SK-N-SH (cell line): ENCODE measurements around the gene SCAMP3. TPM values are rescaled to one million over a fixed set of nuclear protein-coding genes. Genes with fewer than 3 reads are reported as not detected.

Source experiments
- CTCF ChIA-PET: fragments of 300-600, 350-600 bp; formaldehyde crosslinking; extraction: SDS; loops from one replicate; lab custom pipeline; 2021; lab: Yijun Ruan, JAX
- POLR2A ChIA-PET: fragments of 350-600 bp; sonication (Branson Sonifier 250); formaldehyde crosslinking; extraction: SDS; loops from one replicate; lab custom pipeline; 2020; ENCODE audit warnings: antibody characterized with exemption, inconsistent platforms; lab: Yijun Ruan, JAX
- DNase-seq: peaks from one replicate; pipeline ENCODE4 v3.0.0; 2012
- H2AFZ ChIP-seq: fragments of 200-600 bp; sonication (generic); 2 replicates; pipeline ENCODE4 v1.8.1; 2016; ENCODE audit warnings: antibody characterized with exemption, mild to moderate bottlenecking, low read depth
- H3F3A ChIP-seq: fragments of 200-600 bp; sonication (generic); replicated peaks from 2 replicates; pipeline ENCODE3; 2016; ENCODE audit warnings: antibody characterized with exemption, mild to moderate bottlenecking; ENCODE audit not compliant: insufficient read depth
- H3K27ac ChIP-seq, 2 experiments: fragments of 200-500 bp in 1 of 2; fragments of 200-600 bp in 1 of 2; sonication (Bioruptor generic) in 1 of 2; sonication (generic), shearing (Covaris generic) in 1 of 2; 2 replicates each; pipeline versions ENCODE4 v1.5.1 to v1.6.1; 2014 to 2016; ENCODE audit warnings: low read depth in 2 of 2, inconsistent platforms in 1 of 2, low read length in 1 of 2, mild to moderate bottlenecking in 1 of 2, mixed read lengths in 1 of 2
- H3K27me3 ChIP-seq: fragments of 200-600 bp; sonication (generic), shearing (Covaris generic); 2 replicates; pipeline ENCODE4 v1.6.1; 2016; ENCODE audit warnings: mixed run types; ENCODE audit not compliant: insufficient read depth
- H3K36me3 ChIP-seq, 2 experiments: fragments of 200-500 bp in 1 of 2; fragments of 200-600 bp in 1 of 2; sonication (Bioruptor generic) in 1 of 2; sonication (generic) in 1 of 2; replicated peaks in 1 of 2; 2 replicates each; pipeline versions ENCODE3 to v1.5.1; 2014 to 2016; ENCODE audit warnings: low read length in 1 of 2, mild to moderate bottlenecking in 1 of 2; ENCODE audit not compliant: insufficient read depth in 2 of 2, control insufficient read depth in 1 of 2
- H3K4me1 ChIP-seq, 2 experiments: fragments of 200-500 bp in 1 of 2; fragments of 200-600 bp in 1 of 2; sonication (Bioruptor generic) in 1 of 2; sonication (generic), shearing (Covaris generic) in 1 of 2; 2 replicates each; pipeline versions ENCODE4 v1.5.1 to v1.6.1; 2014 to 2016; ENCODE audit warnings: low read depth in 1 of 2, low read length in 1 of 2, mixed run types in 1 of 2; ENCODE audit not compliant: insufficient read depth in 2 of 2, control insufficient read depth in 1 of 2
- H3K4me2 ChIP-seq: fragments of 200-600 bp; sonication (generic), shearing (Covaris generic); 2 replicates; pipeline ENCODE4 v1.6.1; 2017; ENCODE audit warnings: mixed run types
- H3K4me3 ChIP-seq, 2 experiments: fragments of 200-500 bp in 1 of 2; fragments of 200-600 bp in 1 of 2; sonication (Bioruptor generic) in 1 of 2; sonication (generic), shearing (Covaris generic) in 1 of 2; 2 replicates each; pipeline versions ENCODE4 v1.5.1 to v1.8.1; 2014 to 2016; ENCODE audit warnings: low read depth in 2 of 2, inconsistent platforms in 1 of 2, low read length in 1 of 2, mild to moderate bottlenecking in 1 of 2, mixed read lengths in 1 of 2, moderate library complexity in 1 of 2
- H3K79me2 ChIP-seq: fragments of 200-600 bp; sonication (generic); 2 replicates; pipeline ENCODE4 v1.8.1; 2017; ENCODE audit warnings: mild to moderate bottlenecking; ENCODE audit not compliant: insufficient read depth
- H3K9ac ChIP-seq: fragments of 200-600 bp; sonication (generic); 2 replicates; pipeline ENCODE4 v1.6.1; 2017; ENCODE audit warnings: mixed run types
- H3K9me2 ChIP-seq: fragments of 200-600 bp; sonication (generic); 2 replicates; pipeline ENCODE4 v1.6.1; 2017; ENCODE audit warnings: mixed run types
- H3K9me3 ChIP-seq: fragments of 200-600 bp; sonication (generic); 2 replicates; pipeline ENCODE4 v1.6.1; 2017; ENCODE audit warnings: mixed run types, mild to moderate bottlenecking, moderate library complexity
- H4K20me1 ChIP-seq: fragments of 200-600 bp; sonication (generic); 2 replicates; pipeline ENCODE4 v1.6.1; 2017; ENCODE audit warnings: mild to moderate bottlenecking, mixed run types; ENCODE audit not compliant: insufficient read depth
- CHD2 ChIP-seq: fragments of 150-350 bp; IDR thresholded peaks from 2 replicates; pipeline ENCODE4 v1.6.1; 2018; ENCODE audit warnings: low read length; ENCODE audit not compliant: partially characterized antibody
- ELF1 ChIP-seq: IDR thresholded peaks from 2 replicates; pipeline ENCODE4 v1.4.0; 2012
- EP300 ChIP-seq, 2 experiments: IDR thresholded peaks; 2 replicates each; pipeline versions ENCODE4 v1.4.0 to v1.6.1; 2012; ENCODE audit warnings: borderline replicate concordance in 1 of 2, low read depth in 1 of 2, low read length in 1 of 2
- EZH2phosphoT487 ChIP-seq: fragments of 200-600 bp; sonication (generic); IDR thresholded peaks from 2 replicates; pipeline ENCODE4 v1.6.1; 2017; ENCODE audit warnings: low read depth, mixed run types, mild to moderate bottlenecking, antibody characterized with exemption, moderate library complexity, borderline replicate concordance
- GABPA ChIP-seq: IDR thresholded peaks from 2 replicates; pipeline ENCODE4 v1.4.0; 2012; ENCODE audit warnings: low read depth, mild to moderate bottlenecking
- GATA2 ChIP-seq: sonication (generic); formaldehyde crosslinking; IDR thresholded peaks from 2 replicates; pipeline ENCODE4 v1.5.0; 2020; ENCODE audit warnings: mild to moderate bottlenecking, missing genetic modification reagents
- MEF2A ChIP-seq: IDR thresholded peaks from 2 replicates; pipeline ENCODE4 v1.4.0; 2012; ENCODE audit warnings: low read depth, borderline replicate concordance
- NFIC ChIP-seq: IDR thresholded peaks from 2 replicates; pipeline ENCODE4 v1.4.0; 2012; ENCODE audit warnings: borderline replicate concordance
- NRF1 ChIP-seq: IDR thresholded peaks from 2 replicates; pipeline ENCODE4 v1.6.1; 2012; ENCODE audit warnings: low read depth, mild to moderate bottlenecking, low read length
- POLR2AphosphoS5 ChIP-seq: IDR thresholded peaks from 2 replicates; pipeline ENCODE4 v1.6.1; 2012; ENCODE audit warnings: low read depth, low read length
- RAD21 ChIP-seq: IDR thresholded peaks from 2 replicates; pipeline ENCODE4 v1.6.1; 2012; ENCODE audit warnings: mild to moderate bottlenecking, low read length
- RCOR1 ChIP-seq: fragments of 150-350 bp; IDR thresholded peaks from 2 replicates; pipeline ENCODE4 v1.6.1; 2017; ENCODE audit warnings: antibody characterized with exemption, low read length
- RXRA ChIP-seq: IDR thresholded peaks from 2 replicates; pipeline ENCODE4 v1.4.0; 2012; ENCODE audit warnings: low read depth, mild to moderate bottlenecking, borderline replicate concordance
- SIN3A ChIP-seq: IDR thresholded peaks from 2 replicates; pipeline ENCODE4 v1.6.1; 2012; ENCODE audit warnings: low read depth, mild to moderate bottlenecking, low read length, moderate library complexity, borderline replicate concordance
- TAF1 ChIP-seq: IDR thresholded peaks from 2 replicates; pipeline ENCODE4 v1.6.1; 2012; ENCODE audit warnings: low read depth, mild to moderate bottlenecking, low read length, moderate library complexity, borderline replicate concordance
- TCF12 ChIP-seq: IDR thresholded peaks from 2 replicates; pipeline ENCODE4 v1.4.0; 2012
- TEAD4 ChIP-seq: IDR thresholded peaks from 2 replicates; pipeline ENCODE4 v1.4.0; 2012; ENCODE audit warnings: mild to moderate bottlenecking, borderline replicate concordance; ENCODE audit not compliant: insufficient read depth
- YY1 ChIP-seq: IDR thresholded peaks from 2 replicates; pipeline ENCODE4 v1.4.0; 2012; ENCODE audit warnings: low read depth, mild to moderate bottlenecking
- WGBS: methylation state at CpG from one replicate; pipeline ENCODE4 v1.1.6; 2017; ENCODE audit warnings: low lambda C conversion rate; 5-methylcytosine and 5-hydroxymethylcytosine counted together
- polyA plus RNA-seq, 3 experiments: library from polyadenylated mRNA; depleted of rRNA; stranded (reverse); fragments of >200 nt; gene quantifications; 2 replicates each; pipeline ENCODE4 v1.2.3, GENCODE V29; 2012
- TF ChIP-seq, protein P1 (sequence below): IDR thresholded peaks from 2 replicates; pipeline ENCODE4; 2012
- TF ChIP-seq, protein P2 (sequence below): fragments of 150-350 bp; IDR thresholded peaks from 2 replicates; pipeline ENCODE4 v1.6.1; 2017; ENCODE audit warnings: antibody characterized with exemption, low read length, low read depth, borderline replicate concordance
- TF ChIP-seq, protein P3 (sequence below): fragments of 200-600 bp; sonication (generic); IDR thresholded peaks from 2 replicates; pipeline ENCODE4 v1.6.1; 2017; ENCODE audit warnings: antibody characterized with exemption, mild to moderate bottlenecking, moderate library complexity
- TF ChIP-seq, protein P4 (sequence below): IDR thresholded peaks from 2 replicates; pipeline ENCODE4 v1.6.1; 2012; ENCODE audit warnings: mild to moderate bottlenecking, low read depth, low read length, moderate library complexity
- TF ChIP-seq, protein P5 (sequence below): IDR thresholded peaks from 2 replicates; pipeline ENCODE4 v1.4.0; 2012; ENCODE audit warnings: low read depth, borderline replicate concordance

Gene SCAMP3
- polyA plus RNA-seq, 1 of the 3 experiments (the other 2 are of a cell fraction) = 193 TPM

DNA sequence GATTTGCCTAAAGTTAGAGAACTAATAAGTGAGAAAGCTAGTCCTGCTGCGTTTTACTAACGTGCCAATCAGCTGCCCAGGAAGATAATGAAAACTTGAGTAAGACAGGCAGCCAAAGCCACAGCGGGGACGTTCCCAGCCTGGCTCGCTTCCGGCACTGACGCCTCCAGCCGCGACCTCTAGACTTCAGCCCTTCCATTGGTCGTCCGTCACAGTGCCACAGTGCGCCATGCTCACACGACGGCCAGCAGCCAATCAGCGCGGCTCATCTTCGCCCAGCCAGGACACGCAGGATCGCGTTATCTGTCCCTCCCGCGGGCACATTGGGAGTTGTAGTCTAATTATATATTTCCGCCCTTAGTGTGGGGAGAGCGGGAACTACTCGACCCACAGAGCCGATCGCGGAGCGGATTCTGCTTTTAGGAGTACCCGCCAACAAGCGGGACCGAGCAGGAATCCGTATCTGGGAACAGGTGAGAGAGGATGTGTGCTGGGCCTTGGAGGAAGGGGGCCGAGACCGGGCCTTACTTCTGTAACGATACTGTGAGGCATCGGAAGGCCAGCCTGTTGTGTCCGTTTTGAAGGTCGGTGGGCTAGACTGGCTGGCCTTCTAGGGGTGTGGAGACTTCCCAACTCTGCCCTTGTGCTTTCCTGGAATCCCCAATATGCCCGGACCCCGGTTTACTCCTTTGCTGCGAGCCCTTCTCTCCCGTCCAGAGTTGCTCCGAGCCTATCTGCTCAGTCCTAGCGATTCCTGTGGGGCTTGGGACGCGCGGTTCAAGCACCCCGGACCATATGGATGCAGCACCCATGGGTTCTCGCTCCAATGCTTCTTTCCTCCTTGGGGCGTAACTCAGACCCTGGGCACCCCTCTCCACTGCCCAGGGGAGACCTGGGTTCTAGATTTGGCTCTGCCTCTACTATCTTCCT lies 46.6 kb upstream of the SCAMP3 start, which contains the start of gene FDPS:
Gene FDPS, plus strand, starts transcription at position 374 of the 930 bp plus-strand sequence. CDS start 924 bp downstream, outside the sequence.
- ChIA-PET POLR2A (interaction anchor here (0.7 to 1.9 kb wide), 5 partner anchors 12 to 57 kb away, joined by 3 to 7 read pairs (median 4); partner anchors contain the start of genes RUSC1 and SCAMP3), CTCF (interaction anchor here (0.7 to 3.5 kb wide), 14 partner anchors 11 to 194 kb away, joined by 3 to 51 read pairs (median 4); partner anchors contain the start of gene HCN3)
- TF ChIP-seq MEF2A (no peak), RAD21 (no peak), RXRA (no peak), EZH2phosphoT487 (no peak), NFIC (no peak; the same call in 1 of the 2 replicates), YY1 (0 out of 2 replicates have a peak, but pooled peaks have one; percentile 45), RCOR1 (no peak), GABPA (peak; percentile 69), CHD2 (peak; percentile 99), EP300 (IDR thresholded peaks at IDR 0.05; ENCODE audit: borderline replicate concordance in 1 of 2, low read depth in 1 of 2, low read length in 1 of 2) (no peak), GATA2 (CRISPR knock-in tag) (peak; percentile 63), TEAD4 (no peak), TCF12 (no peak), TAF1 (peak; percentile 41), SIN3A (peak; percentile 86; the same call in 1 of the 2 replicates), ELF1 (peak; percentile 92), POLR2AphosphoS5 (peak; percentile 84), NRF1 (0 out of 2 replicates have a peak, but pooled peaks have one; percentile 10)
- TF ChIP-seq, protein P1, sequence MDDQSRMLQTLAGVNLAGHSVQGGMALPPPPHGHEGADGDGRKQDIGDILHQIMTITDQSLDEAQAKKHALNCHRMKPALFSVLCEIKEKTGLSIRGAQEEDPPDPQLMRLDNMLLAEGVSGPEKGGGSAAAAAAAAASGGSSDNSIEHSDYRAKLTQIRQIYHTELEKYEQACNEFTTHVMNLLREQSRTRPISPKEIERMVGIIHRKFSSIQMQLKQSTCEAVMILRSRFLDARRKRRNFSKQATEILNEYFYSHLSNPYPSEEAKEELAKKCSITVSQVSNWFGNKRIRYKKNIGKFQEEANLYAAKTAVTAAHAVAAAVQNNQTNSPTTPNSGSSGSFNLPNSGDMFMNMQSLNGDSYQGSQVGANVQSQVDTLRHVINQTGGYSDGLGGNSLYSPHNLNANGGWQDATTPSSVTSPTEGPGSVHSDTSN = peak; percentile 75
- TF ChIP-seq, protein P2, sequence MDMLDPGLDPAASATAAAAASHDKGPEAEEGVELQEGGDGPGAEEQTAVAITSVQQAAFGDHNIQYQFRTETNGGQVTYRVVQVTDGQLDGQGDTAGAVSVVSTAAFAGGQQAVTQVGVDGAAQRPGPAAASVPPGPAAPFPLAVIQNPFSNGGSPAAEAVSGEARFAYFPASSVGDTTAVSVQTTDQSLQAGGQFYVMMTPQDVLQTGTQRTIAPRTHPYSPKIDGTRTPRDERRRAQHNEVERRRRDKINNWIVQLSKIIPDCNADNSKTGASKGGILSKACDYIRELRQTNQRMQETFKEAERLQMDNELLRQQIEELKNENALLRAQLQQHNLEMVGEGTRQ = 0 out of 2 replicates have a peak, but pooled peaks have one; percentile 21
- TF ChIP-seq, protein P3, sequence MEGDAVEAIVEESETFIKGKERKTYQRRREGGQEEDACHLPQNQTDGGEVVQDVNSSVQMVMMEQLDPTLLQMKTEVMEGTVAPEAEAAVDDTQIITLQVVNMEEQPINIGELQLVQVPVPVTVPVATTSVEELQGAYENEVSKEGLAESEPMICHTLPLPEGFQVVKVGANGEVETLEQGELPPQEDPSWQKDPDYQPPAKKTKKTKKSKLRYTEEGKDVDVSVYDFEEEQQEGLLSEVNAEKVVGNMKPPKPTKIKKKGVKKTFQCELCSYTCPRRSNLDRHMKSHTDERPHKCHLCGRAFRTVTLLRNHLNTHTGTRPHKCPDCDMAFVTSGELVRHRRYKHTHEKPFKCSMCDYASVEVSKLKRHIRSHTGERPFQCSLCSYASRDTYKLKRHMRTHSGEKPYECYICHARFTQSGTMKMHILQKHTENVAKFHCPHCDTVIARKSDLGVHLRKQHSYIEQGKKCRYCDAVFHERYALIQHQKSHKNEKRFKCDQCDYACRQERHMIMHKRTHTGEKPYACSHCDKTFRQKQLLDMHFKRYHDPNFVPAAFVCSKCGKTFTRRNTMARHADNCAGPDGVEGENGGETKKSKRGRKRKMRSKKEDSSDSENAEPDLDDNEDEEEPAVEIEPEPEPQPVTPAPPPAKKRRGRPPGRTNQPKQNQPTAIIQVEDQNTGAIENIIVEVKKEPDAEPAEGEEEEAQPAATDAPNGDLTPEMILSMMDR = no peak
- TF ChIP-seq, protein P4, sequence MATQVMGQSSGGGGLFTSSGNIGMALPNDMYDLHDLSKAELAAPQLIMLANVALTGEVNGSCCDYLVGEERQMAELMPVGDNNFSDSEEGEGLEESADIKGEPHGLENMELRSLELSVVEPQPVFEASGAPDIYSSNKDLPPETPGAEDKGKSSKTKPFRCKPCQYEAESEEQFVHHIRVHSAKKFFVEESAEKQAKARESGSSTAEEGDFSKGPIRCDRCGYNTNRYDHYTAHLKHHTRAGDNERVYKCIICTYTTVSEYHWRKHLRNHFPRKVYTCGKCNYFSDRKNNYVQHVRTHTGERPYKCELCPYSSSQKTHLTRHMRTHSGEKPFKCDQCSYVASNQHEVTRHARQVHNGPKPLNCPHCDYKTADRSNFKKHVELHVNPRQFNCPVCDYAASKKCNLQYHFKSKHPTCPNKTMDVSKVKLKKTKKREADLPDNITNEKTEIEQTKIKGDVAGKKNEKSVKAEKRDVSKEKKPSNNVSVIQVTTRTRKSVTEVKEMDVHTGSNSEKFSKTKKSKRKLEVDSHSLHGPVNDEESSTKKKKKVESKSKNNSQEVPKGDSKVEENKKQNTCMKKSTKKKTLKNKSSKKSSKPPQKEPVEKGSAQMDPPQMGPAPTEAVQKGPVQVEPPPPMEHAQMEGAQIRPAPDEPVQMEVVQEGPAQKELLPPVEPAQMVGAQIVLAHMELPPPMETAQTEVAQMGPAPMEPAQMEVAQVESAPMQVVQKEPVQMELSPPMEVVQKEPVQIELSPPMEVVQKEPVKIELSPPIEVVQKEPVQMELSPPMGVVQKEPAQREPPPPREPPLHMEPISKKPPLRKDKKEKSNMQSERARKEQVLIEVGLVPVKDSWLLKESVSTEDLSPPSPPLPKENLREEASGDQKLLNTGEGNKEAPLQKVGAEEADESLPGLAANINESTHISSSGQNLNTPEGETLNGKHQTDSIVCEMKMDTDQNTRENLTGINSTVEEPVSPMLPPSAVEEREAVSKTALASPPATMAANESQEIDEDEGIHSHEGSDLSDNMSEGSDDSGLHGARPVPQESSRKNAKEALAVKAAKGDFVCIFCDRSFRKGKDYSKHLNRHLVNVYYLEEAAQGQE = no peak
- TF ChIP-seq, protein P5, sequence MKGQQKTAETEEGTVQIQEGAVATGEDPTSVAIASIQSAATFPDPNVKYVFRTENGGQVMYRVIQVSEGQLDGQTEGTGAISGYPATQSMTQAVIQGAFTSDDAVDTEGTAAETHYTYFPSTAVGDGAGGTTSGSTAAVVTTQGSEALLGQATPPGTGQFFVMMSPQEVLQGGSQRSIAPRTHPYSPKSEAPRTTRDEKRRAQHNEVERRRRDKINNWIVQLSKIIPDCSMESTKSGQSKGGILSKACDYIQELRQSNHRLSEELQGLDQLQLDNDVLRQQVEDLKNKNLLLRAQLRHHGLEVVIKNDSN = peak; percentile 82; the same call in 1 of the 2 replicates

More for the DNA sequence above, 46.6 kb upstream of the SCAMP3 start, which contains the start of gene FDPS:
- Histone ChIP-seq H3K4me3 (peak within 1 kb of the TSS; percentile 74 to 76), H3K9me2 (no peaks in the 10 kb centered on the region), H3F3A (peaks cover 12% of the 10 kb centered on the region), H3K4me1 (peaks cover 0 to 10% of the 10 kb centered on the region in 2 experiments; a peak in 1 of 4 replicates), H3K36me3 (peaks cover 3 to 7% of the 10 kb centered on the region in 2 experiments), H4K20me1 (no peaks in the 10 kb centered on the region), H3K4me2 (peak within 1 kb of the TSS; percentile 85), H3K27me3 (no peaks in the 10 kb centered on the region), H3K27ac (peak within 1 kb of the TSS; percentile 79 to 92), H2AFZ (peak within 1 kb of the TSS; percentile 82), H3K79me2 (peaks cover 30% of the 10 kb centered on the region), H3K9me3 (no peaks in the 10 kb centered on the region), H3K9ac (peak within 1 kb of the TSS; percentile 84)
- WGBS = 1% methylated on average over 39 of the region's 51 CpGs
- DNase-seq = peak; percentile 94
